Measurements from ENCODE around the gene TESK2. TPM values are rescaled to one million over a fixed set of nuclear protein-coding genes. Genes with fewer than 3 reads are reported as not detected.
"Not testable (repeated sequence)": the region's sequence is repeated elsewhere in the genome, so short reads cannot be mapped to it uniquely, and the experiment has no call there.

Gene TESK2
- total RNA-seq, 2 experiments from 2014 or later: 4.8 to 6.7 TPM

DNA sequence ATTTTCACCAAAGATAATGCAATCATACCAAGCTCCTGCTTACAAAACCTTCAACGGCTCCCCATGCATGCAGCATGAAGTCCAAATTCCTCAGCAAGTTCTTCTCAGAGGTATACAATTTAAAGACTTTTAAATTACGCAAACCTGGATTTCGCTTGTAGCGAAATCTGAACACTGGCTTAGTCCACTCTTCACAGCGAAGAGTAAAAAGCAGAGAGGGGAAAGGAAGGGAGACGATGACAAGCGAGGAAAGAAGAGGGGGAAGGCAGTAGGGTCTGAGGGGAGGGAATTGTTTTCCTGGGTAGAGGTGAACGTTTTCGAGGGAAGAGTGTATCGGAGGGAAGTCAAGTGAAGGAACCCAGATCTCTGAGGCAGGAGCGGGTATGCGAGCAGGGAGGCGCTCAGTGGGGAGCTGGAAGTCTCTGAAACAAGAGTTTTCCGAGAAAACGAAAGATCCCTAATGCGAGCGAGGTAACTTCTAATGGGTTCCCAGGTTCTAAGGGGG, 790 bp downstream of the TESK2 start:
- Mint-ChIP-seq H3K9me3 (no peaks in the 10 kb centered on the region), H3K27ac (no peak overlapping the region), H3K4me3 (no peak overlapping the region), H3K4me1 (ENCODE audit: low read depth) (peaks cover 6% of the 10 kb centered on the region), H3K27me3 (ENCODE audit: low read depth) (no peaks in the 10 kb centered on the region), H3K36me3 (ENCODE audit: low read depth) (no peaks in the 10 kb centered on the region)
- DNase-seq: no peak
- CTCF ChIA-PET: interaction anchor here (0.6 to 8.1 kb wide), 5 partner anchors 9 to 150 kb away, joined by 3 to 175 read pairs (median 3); partner anchors contain the start of gene MUTYH
- intact Hi-C loops (cut with micrococcal nuclease): loop anchor here (2.0 to 5.0 kb wide), 4 partner anchors 83 to 759 kb away; partner anchors contain the start of genes PLK3 and RNU5D-1

DNA sequence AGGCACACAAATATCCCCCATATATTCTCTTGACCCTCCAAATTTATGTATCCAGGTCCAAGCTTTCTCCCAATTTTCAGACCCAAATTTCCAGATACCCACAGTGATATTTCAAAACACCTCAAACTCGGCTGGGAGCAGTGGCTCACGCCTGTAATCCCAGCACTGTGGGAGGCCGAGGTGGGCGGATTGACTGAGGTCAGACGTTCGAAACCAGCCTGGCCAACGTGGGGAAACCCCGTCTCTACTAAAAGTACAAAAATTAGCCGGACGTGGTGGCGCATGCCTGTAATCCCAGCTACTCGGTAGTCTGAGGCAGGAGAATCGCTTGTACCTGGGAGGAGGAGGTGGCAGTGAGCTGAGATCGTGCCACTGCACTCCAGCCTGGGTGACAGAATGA, 1.6 kb downstream of the TESK2 start:
- H3K27me3 Mint-ChIP-seq (ENCODE audit: low read depth); H3K36me3 Mint-ChIP-seq (ENCODE audit: low read depth); H3K4me1 Mint-ChIP-seq (ENCODE audit: low read depth); H3K4me3 Mint-ChIP-seq; intact Hi-C loops (cut with micrococcal nuclease); H3K9me3 Mint-ChIP-seq; DNase-seq; H3K27ac Mint-ChIP-seq: not testable (repeated sequence)
- CTCF ChIA-PET: interaction anchor here (0.6 to 8.1 kb wide), 4 partner anchors 23 to 149 kb away, joined by 3 to 175 read pairs (median 4); partner anchors contain the start of gene MUTYH

DNA sequence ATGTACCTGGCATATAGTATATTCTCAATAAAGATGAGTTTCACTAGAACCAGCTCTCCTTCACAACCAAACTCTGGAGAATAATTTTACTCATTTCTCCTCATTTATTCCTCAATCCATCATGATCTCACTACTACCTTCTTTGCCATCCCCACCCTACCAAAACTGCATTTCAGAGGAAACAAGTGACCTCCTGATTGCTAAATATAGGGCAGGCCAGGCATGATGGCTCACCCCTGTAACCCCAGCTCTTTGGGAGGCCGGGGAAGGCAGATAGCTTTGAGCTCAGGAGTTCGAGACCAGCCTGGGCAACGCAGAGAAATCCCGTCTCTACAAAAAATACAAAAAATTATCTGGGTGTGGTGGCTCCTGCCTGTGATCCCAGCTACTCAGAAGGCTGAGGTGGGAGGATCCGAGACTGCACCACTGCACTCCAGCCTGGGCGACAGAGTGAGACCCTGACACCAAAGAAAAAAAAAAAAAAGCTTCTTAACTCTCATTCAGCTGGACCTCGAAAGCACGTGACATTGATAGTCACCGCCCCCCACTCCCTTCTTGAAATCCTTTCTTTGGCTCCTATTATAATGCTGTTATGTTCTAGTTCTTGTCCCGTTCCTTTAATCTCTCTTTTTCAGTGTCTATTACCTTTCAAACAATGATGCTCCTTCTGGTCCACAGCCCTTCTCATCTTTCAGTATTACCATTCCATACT, 2.1 kb downstream of the TESK2 start:
- no peaks in the 10 kb centered on the region for H3K36me3 Mint-ChIP-seq (ENCODE audit: low read depth)
- H3K9me3 Mint-ChIP-seq: no peaks in the 10 kb centered on the region
- H3K4me1 Mint-ChIP-seq (ENCODE audit: low read depth): peaks cover 6% of the 10 kb centered on the region
- H3K27me3 Mint-ChIP-seq (ENCODE audit: low read depth): no peaks in the 10 kb centered on the region
- CTCF ChIA-PET: interaction anchor here (0.7 to 8.1 kb wide), 4 partner anchors 24 to 186 kb away, joined by 3 to 175 read pairs (median 5); no protein-coding TSS in a partner anchor
- intact Hi-C loops (cut with micrococcal nuclease): no loop called here
- DNase-seq: no peak
- no peak overlapping the region for H3K27ac Mint-ChIP-seq
- H3K4me3 Mint-ChIP-seq: no peak overlapping the region

DNA sequence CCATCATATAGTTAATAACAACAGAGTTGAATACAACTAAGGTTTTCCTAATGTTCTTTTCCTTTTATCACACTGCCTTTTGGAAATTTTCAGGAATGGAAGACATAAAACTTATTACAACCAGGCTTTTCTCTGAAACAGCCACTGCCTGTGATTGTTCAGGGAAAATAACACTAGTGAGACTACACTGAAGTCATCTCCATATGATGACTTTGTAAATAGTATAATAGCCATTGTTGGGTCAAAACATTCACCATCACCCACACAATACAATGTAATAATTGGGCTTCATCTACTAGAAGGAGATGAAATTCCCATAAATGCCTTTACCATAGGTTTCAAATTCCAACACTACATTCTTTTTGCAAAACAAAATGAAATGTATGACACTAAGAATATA, 5.0 kb downstream of the TESK2 start:
- Mint-ChIP-seq H3K36me3 (ENCODE audit: low read depth) (no peaks in the 10 kb centered on the region), H3K27me3 (ENCODE audit: low read depth) (no peaks in the 10 kb centered on the region), H3K4me1 (ENCODE audit: low read depth) (peaks cover 4% of the 10 kb centered on the region), H3K9me3 (no peaks in the 10 kb centered on the region), H3K27ac (no peak overlapping the region), H3K4me3 (no peak overlapping the region)
- no peak for DNase-seq
- CTCF ChIA-PET: interaction anchor here (0.7 to 1.2 kb wide), 2 partner anchors 84 to 129 kb away, joined by 3 read pairs; no protein-coding TSS in a partner anchor
- intact Hi-C loops (cut with micrococcal nuclease): no loop called here

DNA sequence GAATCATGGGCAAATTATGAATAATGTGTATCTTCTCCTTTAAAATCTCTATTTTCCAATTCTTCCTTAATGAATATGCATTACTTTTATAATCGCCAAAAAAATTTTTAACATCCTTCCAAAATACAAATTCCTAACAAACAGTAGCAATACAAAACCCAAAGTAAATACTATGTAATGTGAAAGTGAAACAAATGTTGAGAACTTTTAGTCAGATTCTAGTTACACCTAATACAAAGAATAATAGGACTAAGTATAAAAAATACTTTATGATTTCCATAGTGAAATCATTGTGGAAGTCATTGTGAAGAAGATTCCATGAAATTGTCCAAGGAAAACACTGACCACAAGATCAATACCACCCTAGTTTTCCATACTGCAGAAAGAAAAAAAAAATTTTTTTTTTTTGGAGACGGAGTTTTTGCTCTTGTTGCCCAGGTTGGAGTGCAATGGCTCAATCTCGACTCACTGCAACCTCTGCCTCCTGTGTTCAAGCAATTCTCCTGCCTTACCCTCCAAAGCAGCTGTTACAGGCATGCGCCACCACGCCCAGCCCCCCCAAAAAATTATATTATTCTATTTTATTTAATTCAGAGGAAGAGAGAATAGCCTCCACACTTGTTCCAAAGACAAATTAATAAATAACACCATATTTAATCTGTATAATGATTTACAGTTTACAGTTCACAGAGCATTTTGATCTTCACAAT, 11.8 kb downstream of the TESK2 start:
- peaks cover 4% of the 10 kb centered on the region for H3K4me1 Mint-ChIP-seq (ENCODE audit: low read depth)
- no peak for DNase-seq
- CTCF ChIA-PET: no interaction called here
- no peak overlapping the region for H3K4me3 Mint-ChIP-seq
- H3K9me3 Mint-ChIP-seq: no peaks in the 10 kb centered on the region
- H3K27me3 Mint-ChIP-seq (ENCODE audit: low read depth): no peaks in the 10 kb centered on the region
- no peaks in the 10 kb centered on the region for H3K36me3 Mint-ChIP-seq (ENCODE audit: low read depth)
- no peak overlapping the region for H3K27ac Mint-ChIP-seq
- intact Hi-C loops (cut with micrococcal nuclease): no loop called here

DNA sequence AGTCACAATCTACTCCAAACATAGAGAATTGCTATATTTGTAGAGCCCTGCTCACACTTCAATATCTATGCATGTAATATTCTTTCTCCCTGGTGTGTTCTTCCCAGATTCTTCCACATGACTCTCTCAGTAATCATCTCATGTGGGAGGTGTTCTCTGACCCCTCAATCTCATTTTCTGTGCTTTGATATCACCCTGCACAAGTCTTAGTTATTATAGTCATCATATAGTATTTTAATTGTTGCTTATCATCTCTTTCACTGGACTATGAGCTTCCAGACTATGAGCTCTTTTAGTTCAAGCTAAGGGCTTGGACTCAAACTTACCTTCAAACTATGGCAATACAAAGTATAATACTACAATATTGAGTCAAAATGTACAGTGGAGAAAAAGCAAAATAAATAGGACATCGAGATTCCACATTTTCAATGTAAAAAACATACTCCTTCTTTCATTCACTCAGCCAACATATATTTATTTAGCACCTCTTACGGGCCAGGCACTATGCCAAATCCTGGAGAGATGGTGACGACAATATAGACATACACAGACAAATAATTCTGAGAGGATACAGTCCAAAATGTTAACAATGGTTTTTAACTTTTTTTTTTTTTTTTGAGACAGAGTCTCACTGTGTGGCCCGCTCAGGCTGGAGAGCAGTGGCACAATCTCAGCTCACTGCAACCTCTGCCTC, 12.7 kb downstream of the TESK2 start:
- DNase-seq: no peak
- CTCF ChIA-PET: no interaction called here
- peaks cover 4% of the 10 kb centered on the region for H3K4me1 Mint-ChIP-seq (ENCODE audit: low read depth)
- no peak overlapping the region for H3K27ac Mint-ChIP-seq
- H3K27me3 Mint-ChIP-seq (ENCODE audit: low read depth): no peaks in the 10 kb centered on the region
- intact Hi-C loops (cut with micrococcal nuclease): no loop called here
- no peaks in the 10 kb centered on the region for H3K9me3 Mint-ChIP-seq
- H3K4me3 Mint-ChIP-seq: no peak overlapping the region
- H3K36me3 Mint-ChIP-seq (ENCODE audit: low read depth): no peaks in the 10 kb centered on the region

DNA sequence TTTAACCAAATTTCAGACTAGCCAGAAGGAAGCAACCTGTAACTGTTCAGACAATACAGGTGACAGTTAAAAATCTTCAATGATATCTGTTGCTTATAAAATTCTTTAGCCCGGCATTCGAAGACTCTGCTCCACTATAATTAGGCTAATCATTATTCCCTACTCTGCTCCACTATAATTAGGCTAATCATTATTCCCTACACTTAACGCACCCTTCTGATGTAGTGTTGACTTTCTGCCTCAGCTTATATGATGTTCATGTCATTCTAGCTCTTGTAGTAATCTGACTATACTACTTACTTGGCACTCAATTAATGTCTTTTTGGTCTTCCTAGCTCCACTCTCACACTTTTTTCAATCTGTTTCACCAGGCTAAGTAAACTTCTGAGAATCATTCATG, 13.3 kb downstream of the TESK2 start:
- CTCF ChIA-PET: interaction anchor here (0.6 kb wide), 1 partner anchor 13 kb away, joined by 3 read pairs; no protein-coding TSS in a partner anchor
- no peaks in the 10 kb centered on the region for H3K36me3 Mint-ChIP-seq (ENCODE audit: low read depth)
- no peak overlapping the region for H3K27ac Mint-ChIP-seq
- DNase-seq: no peak
- no peaks in the 10 kb centered on the region for H3K27me3 Mint-ChIP-seq (ENCODE audit: low read depth)
- peaks cover 4% of the 10 kb centered on the region for H3K4me1 Mint-ChIP-seq (ENCODE audit: low read depth)
- no peak overlapping the region for H3K4me3 Mint-ChIP-seq
- intact Hi-C loops (cut with micrococcal nuclease): no loop called here
- H3K9me3 Mint-ChIP-seq: no peaks in the 10 kb centered on the region

DNA sequence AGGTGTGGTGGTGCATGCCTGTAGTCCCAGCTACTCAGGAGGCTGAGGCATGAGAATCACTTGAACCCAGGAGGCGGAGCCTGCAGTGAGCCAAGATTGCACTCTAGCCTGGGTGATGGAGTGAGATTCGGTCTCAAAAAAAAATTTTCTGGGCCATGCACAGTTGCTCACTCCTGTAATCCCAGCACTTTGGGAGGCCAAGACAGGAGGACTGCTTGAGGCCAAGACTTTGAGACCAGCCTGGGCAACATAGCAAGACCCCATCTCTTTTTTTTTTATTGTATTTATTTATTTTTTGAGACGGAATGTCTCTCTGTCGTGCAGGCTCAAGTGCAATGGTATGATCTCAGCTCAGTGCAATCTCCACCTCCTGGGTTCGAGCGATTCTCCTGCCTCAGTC, 16.8 kb downstream of the TESK2 start:
- H3K9me3 Mint-ChIP-seq; H3K27me3 Mint-ChIP-seq (ENCODE audit: low read depth); DNase-seq; H3K36me3 Mint-ChIP-seq (ENCODE audit: low read depth); H3K4me3 Mint-ChIP-seq; H3K27ac Mint-ChIP-seq; H3K4me1 Mint-ChIP-seq (ENCODE audit: low read depth); intact Hi-C loops (cut with micrococcal nuclease): not testable (repeated sequence)
- CTCF ChIA-PET: interaction anchor here (0.6 kb wide), 2 partner anchors 73 to 153 kb away, joined by 3 to 4 read pairs; no protein-coding TSS in a partner anchor

DNA sequence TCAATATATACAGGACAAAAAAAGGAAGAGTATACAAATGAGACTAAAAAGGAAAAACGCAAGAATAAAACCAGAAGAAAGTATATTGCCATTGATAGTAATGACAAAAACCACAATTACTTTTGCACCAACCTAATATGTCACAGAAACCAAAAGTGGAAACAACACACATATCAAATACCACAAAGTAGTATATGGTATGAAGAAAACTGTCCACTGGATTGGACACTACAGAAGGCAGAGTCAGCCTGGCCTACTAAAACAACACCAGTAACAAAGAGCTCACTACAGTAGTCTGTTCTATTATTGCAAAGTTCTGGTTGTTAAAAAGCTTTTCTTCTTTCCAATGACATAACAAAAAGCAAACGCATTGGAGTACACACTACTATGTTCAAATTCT, 17.7 kb downstream of the TESK2 start:
- no peaks in the 10 kb centered on the region for H3K9me3 Mint-ChIP-seq
- DNase-seq: no peak
- CTCF ChIA-PET: interaction anchor here (0.6 to 1.0 kb wide), 3 partner anchors 25 to 152 kb away, joined by 3 to 9 read pairs (median 4); no protein-coding TSS in a partner anchor
- no peak overlapping the region for H3K27ac Mint-ChIP-seq
- H3K36me3 Mint-ChIP-seq (ENCODE audit: low read depth): no peaks in the 10 kb centered on the region
- intact Hi-C loops (cut with micrococcal nuclease): no loop called here
- no peaks in the 10 kb centered on the region for H3K4me1 Mint-ChIP-seq (ENCODE audit: low read depth)
- H3K4me3 Mint-ChIP-seq: no peak overlapping the region
- no peaks in the 10 kb centered on the region for H3K27me3 Mint-ChIP-seq (ENCODE audit: low read depth)

DNA sequence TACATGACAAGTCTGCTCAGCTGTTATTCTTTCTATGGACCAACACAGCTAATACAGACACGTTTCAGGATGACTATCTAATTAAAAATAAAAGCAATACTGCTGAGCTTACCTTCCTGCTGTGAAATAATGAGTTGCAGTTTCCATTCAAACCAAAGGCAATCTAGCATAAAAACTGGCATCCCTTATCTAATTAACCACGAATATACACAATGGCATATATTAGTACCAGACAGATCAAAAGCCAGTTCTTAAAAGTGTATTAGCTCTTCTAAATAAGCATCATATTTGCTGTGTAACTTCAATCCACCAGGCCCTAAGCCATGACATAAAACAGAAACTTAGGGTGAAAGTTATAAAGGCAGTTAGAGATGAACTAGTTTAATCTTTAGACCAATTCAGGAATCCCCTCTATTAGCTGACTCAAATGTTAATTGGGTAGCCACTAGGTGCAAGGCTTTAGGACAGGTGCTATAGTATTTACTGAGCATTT, 20.6 kb downstream of the TESK2 start:
- no peaks in the 10 kb centered on the region for H3K4me1 Mint-ChIP-seq (ENCODE audit: low read depth)
- CTCF ChIA-PET: interaction anchor here (1.6 kb wide), 1 partner anchor 110 kb away, joined by 6 read pairs; no protein-coding TSS in a partner anchor
- no peaks in the 10 kb centered on the region for H3K36me3 Mint-ChIP-seq (ENCODE audit: low read depth)
- no peak overlapping the region for H3K27ac Mint-ChIP-seq
- intact Hi-C loops (cut with micrococcal nuclease): no loop called here
- no peak for DNase-seq
- H3K9me3 Mint-ChIP-seq: no peaks in the 10 kb centered on the region
- no peaks in the 10 kb centered on the region for H3K27me3 Mint-ChIP-seq (ENCODE audit: low read depth)
- H3K4me3 Mint-ChIP-seq: no peak overlapping the region

DNA sequence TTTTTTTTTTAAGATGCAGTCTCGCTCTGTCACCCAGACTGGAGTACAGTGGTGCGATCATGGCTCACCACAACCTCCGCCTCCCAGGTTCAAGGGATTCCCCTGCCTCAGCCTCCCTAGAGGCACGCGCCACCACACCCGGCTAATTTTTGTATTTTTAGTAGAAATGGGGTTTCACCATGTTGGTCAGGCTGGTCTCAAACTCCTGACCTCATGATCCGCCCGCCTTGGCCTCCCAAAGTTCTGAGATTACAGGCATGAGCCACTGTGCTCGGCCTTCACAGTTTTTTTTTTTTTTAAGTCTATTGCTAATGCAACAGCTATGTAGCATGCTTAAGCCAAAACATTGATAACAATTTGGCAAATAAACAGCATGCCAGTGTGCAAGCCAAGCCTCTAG, 23.6 kb downstream of the TESK2 start:
- H3K4me1 Mint-ChIP-seq (ENCODE audit: low read depth); DNase-seq; H3K27ac Mint-ChIP-seq; H3K27me3 Mint-ChIP-seq (ENCODE audit: low read depth); intact Hi-C loops (cut with micrococcal nuclease); H3K9me3 Mint-ChIP-seq; H3K36me3 Mint-ChIP-seq (ENCODE audit: low read depth); H3K4me3 Mint-ChIP-seq: not testable (repeated sequence)
- CTCF ChIA-PET: interaction anchor here (0.7 kb wide), 1 partner anchor 26 kb away, joined by 3 read pairs; no protein-coding TSS in a partner anchor

DNA sequence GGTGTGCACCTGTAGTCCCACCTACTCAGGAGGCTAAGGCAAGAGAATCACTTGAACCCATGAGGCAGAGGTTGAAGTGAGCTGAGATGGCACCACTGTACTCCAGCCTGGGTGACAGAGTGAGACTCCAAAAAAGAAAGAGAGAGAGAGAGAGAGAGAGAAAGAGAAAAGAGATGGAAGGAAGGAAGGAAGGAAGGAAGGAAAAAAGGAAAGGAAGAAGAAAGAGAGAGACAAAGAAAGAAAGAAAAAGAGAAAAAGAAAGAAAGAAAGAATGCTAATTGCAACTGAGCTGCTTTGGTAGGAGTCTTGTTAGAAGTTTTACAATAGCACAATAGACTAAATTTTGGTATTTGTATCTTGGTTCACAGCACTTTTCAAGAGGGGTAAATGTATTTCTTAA, 25.7 kb downstream of the TESK2 start:
- CTCF ChIA-PET: interaction anchor here (0.6 kb wide), 2 partner anchors 124 to 432 kb away, joined by 3 to 7 read pairs; no protein-coding TSS in a partner anchor
- DNase-seq: no peak
- H3K4me1 Mint-ChIP-seq (ENCODE audit: low read depth): no peaks in the 10 kb centered on the region
- H3K4me3 Mint-ChIP-seq: no peak overlapping the region
- intact Hi-C loops (cut with micrococcal nuclease): no loop called here
- H3K27me3 Mint-ChIP-seq (ENCODE audit: low read depth): no peaks in the 10 kb centered on the region
- H3K36me3 Mint-ChIP-seq (ENCODE audit: low read depth): no peaks in the 10 kb centered on the region
- no peaks in the 10 kb centered on the region for H3K9me3 Mint-ChIP-seq
- H3K27ac Mint-ChIP-seq: no peak overlapping the region
